Right renal pelvis (tissue), 4 donors: ENCODE data around the gene MAST4. TPM values are rescaled to one million over a fixed set of nuclear protein-coding genes. Genes with fewer than 3 reads are reported as not detected.
"Not testable (repeated sequence)": the region's sequence is repeated elsewhere in the genome, so short reads cannot be mapped to it uniquely, and the experiment has no call there.

Experiments
- DNase-seq, 4 donors: peaks; one replicate each; pipeline ENCODE4 v3.0.0-alpha.2; 2013; ENCODE audit warnings: low read depth in 4 of 4, low spot score in 3 of 4, missing footprints in 1 of 4
- polyA plus RNA-seq, 4 donors: library from polyadenylated mRNA; unstranded; fragments of 120-200 nt; gene quantifications; one replicate each; pipeline ENCODE4 v1.2.1, GENCODE V29; 2013; ENCODE audit not compliant: insufficient read length in 4 of 4

The MAST4 gene
- polyA plus RNA-seq, 4 donors, result 14.1 to 18.1 (median 15.0) TPM

GRCh38 chr5:67098656-67099055, 502.5 kb downstream of the MAST4 start:
- no peak for DNase-seq

- no peak for DNase-seq
Observed at GRCh38 chr5:67100301-67100700, 504.1 kb downstream of the MAST4 start.

- no peak for DNase-seq
Observed at GRCh38 chr5:67102708-67103107, 506.5 kb downstream of the MAST4 start.

- DNase-seq, result no peak
Observed at GRCh38 chr5:67104859-67105258, 508.7 kb downstream of the MAST4 start.

GRCh38 chr5:67105270-67105669, 509.1 kb downstream of the MAST4 start:
- no peak for DNase-seq

GRCh38 chr5:67106626-67107342, 510.6 kb downstream of the MAST4 start:
- DNase-seq, result no peak

- no peak for DNase-seq
Observed at GRCh38 chr5:67111779-67112178, 515.6 kb downstream of the MAST4 start.

GRCh38 chr5:67115246-67115645, 519.1 kb downstream of the MAST4 start:
- DNase-seq, result no peak

GRCh38 chr5:67115817-67116216, 519.6 kb downstream of the MAST4 start:
- DNase-seq, result no peak

- no peak for DNase-seq
Observed at GRCh38 chr5:67118050-67118620, 521.9 kb downstream of the MAST4 start.

GRCh38 chr5:67119010-67119409, 522.8 kb downstream of the MAST4 start:
- no peak for DNase-seq

- no peak for DNase-seq
Observed at GRCh38 chr5:67120032-67120431, 523.8 kb downstream of the MAST4 start.

- DNase-seq, result no peak
Observed at GRCh38 chr5:67123819-67124218, 527.6 kb downstream of the MAST4 start.

- no peak for DNase-seq
Observed at GRCh38 chr5:67124556-67124955, 528.4 kb downstream of the MAST4 start.

- DNase-seq, result not testable (repeated sequence)
Observed at GRCh38 chr5:67127347-67127895, 531.2 kb downstream of the MAST4 start.

GRCh38 chr5:67129768-67130167, 533.6 kb downstream of the MAST4 start:
- no peak for DNase-seq

- no peak for DNase-seq
Observed at GRCh38 chr5:67133217-67133616, 537.0 kb downstream of the MAST4 start.

GRCh38 chr5:67133776-67134175, 537.6 kb downstream of the MAST4 start:
- DNase-seq, result no peak

- DNase-seq, result no peak
Observed at GRCh38 chr5:67135381-67135984, 539.3 kb downstream of the MAST4 start.

- DNase-seq, result no peak
Observed at GRCh38 chr5:67139030-67139429, 542.8 kb downstream of the MAST4 start.

GRCh38 chr5:67140413-67140812, 544.2 kb downstream of the MAST4 start:
- DNase-seq, result no peak

GRCh38 chr5:67141644-67142043, 545.5 kb downstream of the MAST4 start:
- DNase-seq, result no peak
